Hindlimb muscle (tissue), 1 donor: ENCODE results near the gene C19orf85. TPM values are rescaled to one million over a fixed set of nuclear protein-coding genes. Genes with fewer than 3 reads are reported as not detected.

ENCODE experiments used
- DNase-seq: peaks from one replicate; pipeline ENCODE4 v3.0.0-alpha.2; 2013
- polyA plus RNA-seq: library from polyadenylated mRNA; unstranded; fragments of 120-200 nt; gene quantifications from one replicate; pipeline ENCODE4 v1.2.1, GENCODE V29; 2013; ENCODE audit not compliant: insufficient read length

The C19orf85 gene
- polyA plus RNA-seq, 1 donor = not detected

GRCh38 chr19:55489711-55490477 lies 25.3 kb upstream of the C19orf85 start:
- DNase-seq = no peak

- no peak for DNase-seq
These were observed 24.6 kb upstream of the C19orf85 start for GRCh38 chr19:55488986-55489710.

GRCh38 chr19:55487924-55488687 lies 23.6 kb upstream of the C19orf85 start, which contains the start of gene SSC5D:
TSS of gene SSC5D (plus strand) at chr19:55488436. CDS start at chr19:55488590, 154 bp downstream.
- peak; percentile 71 for DNase-seq

- DNase-seq = peak; percentile 97
These were observed 22.7 kb upstream of the C19orf85 start for GRCh38 chr19:55486971-55487923.

- DNase-seq = no peak
These were observed 21.8 kb upstream of the C19orf85 start for GRCh38 chr19:55486043-55486970.

- no peak for DNase-seq
These were observed 21.0 kb upstream of the C19orf85 start for GRCh38 chr19:55485439-55486011.

- peak; percentile 80 for DNase-seq
These were observed 20.3 kb upstream of the C19orf85 start, which contains the start of gene NAT14 for GRCh38 chr19:55484593-55485438. TSS of gene NAT14 (plus strand) at chr19:55485188. CDS start at chr19:55485709, 521 bp downstream.

GRCh38 chr19:55483706-55484592 lies 19.4 kb upstream of the C19orf85 start:
- no peak for DNase-seq

GRCh38 chr19:55482967-55483705 lies 18.6 kb upstream of the C19orf85 start:
- DNase-seq = no peak

GRCh38 chr19:55482156-55482961 lies 17.8 kb upstream of the C19orf85 start:
- no peak for DNase-seq

GRCh38 chr19:55481794-55482155 lies 17.2 kb upstream of the C19orf85 start:
- no peak for DNase-seq

GRCh38 chr19:55481148-55481793 lies 16.7 kb upstream of the C19orf85 start:
- no peak for DNase-seq

GRCh38 chr19:55479451-55480230 lies 15.1 kb upstream of the C19orf85 start:
- no peak for DNase-seq

GRCh38 chr19:55479045-55479444 lies 14.5 kb upstream of the C19orf85 start:
- no peak for DNase-seq

GRCh38 chr19:55478364-55478763 lies 13.8 kb upstream of the C19orf85 start:
- no peak for DNase-seq
